Loucy (cell line): ENCODE data around the gene TMEM203.
A peak's percentile ranks its signal among the peaks of the same experiment; 100 is the strongest.

Experiments used
- H2AFZ ChIP-seq: fragments of 200-600 bp; sonication (generic); 2 replicates; pipeline ENCODE4 v1.6.0; 2016; ENCODE audit warnings: antibody characterized with exemption, mild to moderate bottlenecking, low read length, moderate library complexity
- H3F3A ChIP-seq: fragments of 200-600 bp; 2 replicates; pipeline ENCODE4 v1.6.0; 2016; ENCODE audit warnings: antibody characterized with exemption, low read depth, mild to moderate bottlenecking
- H3K27me3 ChIP-seq: fragments of 200-600 bp; sonication (generic); 2 replicates; pipeline ENCODE4 v1.6.1; 2014; ENCODE audit warnings: low read length, mild to moderate bottlenecking; ENCODE audit not compliant: insufficient read depth, poor library complexity, severe bottlenecking
- H3K36me3 ChIP-seq: fragments of 200-600 bp; sonication (generic); 2 replicates; pipeline ENCODE4 v1.6.1; 2016; ENCODE audit warnings: low read length; ENCODE audit not compliant: insufficient read depth
- H3K4me1 ChIP-seq: fragments of 200-600 bp; sonication (generic); 2 replicates; pipeline ENCODE4 v1.5.1; 2014; ENCODE audit warnings: low read length, mild to moderate bottlenecking; ENCODE audit not compliant: insufficient read depth, poor library complexity, severe bottlenecking
- H3K4me2 ChIP-seq: fragments of 200-600 bp; sonication (generic); 2 replicates; pipeline ENCODE4 v1.6.0; 2014; ENCODE audit warnings: antibody characterized with exemption, low read length, low read depth, mild to moderate bottlenecking; ENCODE audit not compliant: poor library complexity, severe bottlenecking
- H3K4me3 ChIP-seq: fragments of 200-600 bp; sonication (generic); 2 replicates; pipeline ENCODE4 v1.5.1; 2014; ENCODE audit warnings: low read length, mild to moderate bottlenecking, mixed read lengths; ENCODE audit not compliant: poor library complexity, severe bottlenecking
- H3K79me2 ChIP-seq: fragments of 200-600 bp; sonication (generic); 2 replicates; pipeline ENCODE4 v1.6.1; 2014; ENCODE audit warnings: low read length; ENCODE audit not compliant: insufficient read depth
- H3K9ac ChIP-seq: fragments of 200-600 bp; sonication (generic); 2 replicates; pipeline ENCODE4 v1.6.0; 2014; ENCODE audit warnings: mild to moderate bottlenecking, low read depth, low read length, moderate library complexity; ENCODE audit not compliant: poor library complexity, severe bottlenecking
- H3K9me2 ChIP-seq: fragments of 200-600 bp; sonication (generic); replicated peaks from 2 replicates; pipeline ENCODE4 v1.6.1; 2016; ENCODE audit warnings: low read depth, low read length, mixed read lengths
- H3K9me3 ChIP-seq: fragments of 200-600 bp; sonication (generic); 2 replicates; pipeline ENCODE4 v1.6.1; 2014; ENCODE audit warnings: mild to moderate bottlenecking, antibody characterized with exemption, low read length, low read depth; ENCODE audit not compliant: insufficient read depth
- H4K20me1 ChIP-seq: fragments of 200-600 bp; sonication (generic); 2 replicates; pipeline ENCODE4 v1.6.0; 2014; ENCODE audit warnings: antibody characterized with exemption, low read length, mild to moderate bottlenecking; ENCODE audit not compliant: insufficient read depth, poor library complexity, severe bottlenecking
- CTCF ChIP-seq: fragments of 200-600 bp; sonication (generic); conservative IDR thresholded peaks from 2 replicates; pipeline ENCODE4 v1.5.1; 2014; ENCODE audit warnings: mild to moderate bottlenecking, antibody characterized with exemption, low read length
- EZH2phosphoT487 ChIP-seq: fragments of 200-600 bp; IDR thresholded peaks from 2 replicates; pipeline ENCODE4 v1.6.1; 2018; ENCODE audit warnings: antibody characterized with exemption, mild to moderate bottlenecking, moderate library complexity, borderline replicate concordance

Gene TMEM203

GRCh38 chr9:137253717-137254623 is 48.5 kb upstream of the TMEM203 start:
- peaks cover 4% of the 10 kb centered on the region for H3K27me3 ChIP-seq
- no peak for TF ChIP-seq CTCF
- TF ChIP-seq EZH2phosphoT487, result no peak
- no peaks in the 10 kb centered on the region for H3K36me3 ChIP-seq
- H3K9me2 ChIP-seq, result no peaks in the 10 kb centered on the region
- peak overlapping the region; percentile 91 for H3K4me3 ChIP-seq
- peaks cover 18% of the 10 kb centered on the region for H4K20me1 ChIP-seq
- H3K9ac ChIP-seq, result peak overlapping the region; percentile 94
- H3F3A ChIP-seq, result no peaks in the 10 kb centered on the region
- H3K9me3 ChIP-seq, result no peaks in the 10 kb centered on the region
- H3K4me1 ChIP-seq, result peaks cover 31% of the 10 kb centered on the region
- peak overlapping the region; percentile 92 for H2AFZ ChIP-seq
- peaks cover 36% of the 10 kb centered on the region for H3K79me2 ChIP-seq
- H3K4me2 ChIP-seq, result peak overlapping the region; percentile 97

GRCh38 chr9:137252555-137253506 is 47.4 kb upstream of the TMEM203 start:
- no peaks in the 10 kb centered on the region for H3F3A ChIP-seq
- peak overlapping the region; percentile 97 for H3K4me2 ChIP-seq
- no peak overlapping the region for H3K4me3 ChIP-seq
- H2AFZ ChIP-seq, result no peak overlapping the region
- H4K20me1 ChIP-seq, result peaks cover 15% of the 10 kb centered on the region
- H3K9me2 ChIP-seq, result no peaks in the 10 kb centered on the region
- no peaks in the 10 kb centered on the region for H3K9me3 ChIP-seq
- H3K79me2 ChIP-seq, result peaks cover 30% of the 10 kb centered on the region
- peaks cover 4% of the 10 kb centered on the region for H3K27me3 ChIP-seq
- no peaks in the 10 kb centered on the region for H3K36me3 ChIP-seq
- H3K4me1 ChIP-seq, result peaks cover 30% of the 10 kb centered on the region
- TF ChIP-seq EZH2phosphoT487, result no peak
- no peak for TF ChIP-seq CTCF
- H3K9ac ChIP-seq, result no peak overlapping the region

GRCh38 chr9:137251490-137252268 is 46.2 kb upstream of the TMEM203 start:
- no peaks in the 10 kb centered on the region for H3K9me2 ChIP-seq
- TF ChIP-seq EZH2phosphoT487 (no peak), CTCF (no peak)
- no peaks in the 10 kb centered on the region for H3K9me3 ChIP-seq
- peaks cover 12% of the 10 kb centered on the region for H4K20me1 ChIP-seq
- no peak overlapping the region for H3K4me3 ChIP-seq
- H3K4me1 ChIP-seq, result peaks cover 26% of the 10 kb centered on the region
- H3K36me3 ChIP-seq, result no peaks in the 10 kb centered on the region
- H2AFZ ChIP-seq, result no peak overlapping the region
- H3K4me2 ChIP-seq, result no peak overlapping the region
- H3F3A ChIP-seq, result no peaks in the 10 kb centered on the region
- peaks cover 25% of the 10 kb centered on the region for H3K79me2 ChIP-seq
- peaks cover 4% of the 10 kb centered on the region for H3K27me3 ChIP-seq
- no peak overlapping the region for H3K9ac ChIP-seq
